ENCODE data around the gene TMEM131L.
"Not testable (repeated sequence)": the region's sequence is repeated elsewhere in the genome, so short reads cannot be mapped to it uniquely, and the experiment has no call there.

TMEM131L gene

GRCh38 chr4:153506341-153507309 lies 40.5 kb downstream of the TMEM131L start:
- no peak for DNase-seq

- no peak for DNase-seq
Measured at GRCh38 chr4:153507310-153508073, 41.3 kb downstream of the TMEM131L start.

GRCh38 chr4:153509212-153509611 lies 43.1 kb downstream of the TMEM131L start:
- not testable (repeated sequence) for DNase-seq

GRCh38 chr4:153509724-153510123 lies 43.6 kb downstream of the TMEM131L start:
- DNase-seq: no peak

GRCh38 chr4:153510252-153511001 lies 44.3 kb downstream of the TMEM131L start:
- DNase-seq: no peak

GRCh38 chr4:153511104-153511503 lies 44.9 kb downstream of the TMEM131L start:
- DNase-seq: no peak

- DNase-seq: no peak
Measured at GRCh38 chr4:153512162-153512852, 46.1 kb downstream of the TMEM131L start.

GRCh38 chr4:153512952-153513500 lies 46.9 kb downstream of the TMEM131L start:
- no peak for DNase-seq

GRCh38 chr4:153513596-153513995 lies 47.4 kb downstream of the TMEM131L start:
- no peak for DNase-seq

GRCh38 chr4:153514001-153514526 lies 47.9 kb downstream of the TMEM131L start:
- no peak for DNase-seq

GRCh38 chr4:153514688-153515426 lies 48.7 kb downstream of the TMEM131L start:
- no peak for DNase-seq

GRCh38 chr4:153517159-153517558 lies 51.0 kb downstream of the TMEM131L start:
- no peak for DNase-seq

- DNase-seq: no peak
Measured at GRCh38 chr4:153518001-153518400, 51.8 kb downstream of the TMEM131L start.

- DNase-seq: no peak
Measured at GRCh38 chr4:153518637-153519389, 52.7 kb downstream of the TMEM131L start.

GRCh38 chr4:153519687-153520086 lies 53.5 kb downstream of the TMEM131L start:
- DNase-seq: no peak

GRCh38 chr4:153520227-153520626 lies 54.1 kb downstream of the TMEM131L start:
- no peak for DNase-seq

- no peak for DNase-seq
Measured at GRCh38 chr4:153520801-153521329, 54.7 kb downstream of the TMEM131L start.

GRCh38 chr4:153521478-153521877 lies 55.3 kb downstream of the TMEM131L start:
- DNase-seq: no peak

- DNase-seq: no peak
Measured at GRCh38 chr4:153521999-153522801, 56.0 kb downstream of the TMEM131L start.

Measured in COR-L47 (cell line).